Upper lobe of left lung (tissue), 4 donors: Measurements from ENCODE around the gene AMACR.

ENCODE experiments used
- EP300 ChIP-seq, 4 donors: sonication (generic); formaldehyde crosslinking; IDR thresholded peaks; one replicate each; pipeline ENCODE4 v1.5.1; 2017; ENCODE audit warnings: antibody characterized with exemption in 4 of 4, control low read depth in 2 of 4
- POLR2A ChIP-seq, 4 donors: fragments of 450-650 bp; IDR thresholded peaks; one replicate each; pipeline ENCODE4 v1.5.1; 2016 to 2017; ENCODE audit warnings: antibody characterized with exemption in 4 of 4, mild to moderate bottlenecking in 2 of 4
- POLR2AphosphoS5 ChIP-seq, 2 donors: sonication (generic); formaldehyde crosslinking; IDR thresholded peaks; one replicate each; pipeline ENCODE4 v1.5.1; 2017; ENCODE audit warnings: antibody characterized with exemption in 2 of 2
- TF ChIP-seq, protein P1 (sequence below), 6 experiments: fragments of 450-650 bp in 4 of 6; fragments of 200-600 bp in 2 of 6; sonication (generic) in 2 of 6; IDR thresholded peaks; one replicate each; pipeline ENCODE4 v1.5.1; 2016 to 2019; ENCODE audit warnings: antibody characterized with exemption in 6 of 6

DNA sequence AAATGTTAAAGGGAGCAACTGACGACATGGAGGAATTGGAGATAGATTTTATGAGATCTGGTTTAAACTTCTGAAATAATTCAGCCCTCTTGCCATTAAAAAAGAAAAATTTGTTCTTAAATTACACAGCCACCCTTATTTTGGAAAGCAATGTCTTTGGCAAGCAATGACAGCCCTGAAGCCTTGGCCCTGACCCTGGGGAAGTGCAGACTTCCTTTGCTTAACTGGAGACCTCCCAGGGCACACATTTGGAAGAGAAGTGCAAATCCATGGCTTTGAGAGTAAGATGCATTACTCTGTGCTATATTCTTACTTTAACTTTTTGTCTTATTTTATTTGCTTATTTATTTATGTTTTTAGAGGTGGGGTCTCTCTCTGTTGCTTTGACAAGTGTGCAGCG, 49.7 kb downstream of the AMACR start:
- TF ChIP-seq, protein P1, sequence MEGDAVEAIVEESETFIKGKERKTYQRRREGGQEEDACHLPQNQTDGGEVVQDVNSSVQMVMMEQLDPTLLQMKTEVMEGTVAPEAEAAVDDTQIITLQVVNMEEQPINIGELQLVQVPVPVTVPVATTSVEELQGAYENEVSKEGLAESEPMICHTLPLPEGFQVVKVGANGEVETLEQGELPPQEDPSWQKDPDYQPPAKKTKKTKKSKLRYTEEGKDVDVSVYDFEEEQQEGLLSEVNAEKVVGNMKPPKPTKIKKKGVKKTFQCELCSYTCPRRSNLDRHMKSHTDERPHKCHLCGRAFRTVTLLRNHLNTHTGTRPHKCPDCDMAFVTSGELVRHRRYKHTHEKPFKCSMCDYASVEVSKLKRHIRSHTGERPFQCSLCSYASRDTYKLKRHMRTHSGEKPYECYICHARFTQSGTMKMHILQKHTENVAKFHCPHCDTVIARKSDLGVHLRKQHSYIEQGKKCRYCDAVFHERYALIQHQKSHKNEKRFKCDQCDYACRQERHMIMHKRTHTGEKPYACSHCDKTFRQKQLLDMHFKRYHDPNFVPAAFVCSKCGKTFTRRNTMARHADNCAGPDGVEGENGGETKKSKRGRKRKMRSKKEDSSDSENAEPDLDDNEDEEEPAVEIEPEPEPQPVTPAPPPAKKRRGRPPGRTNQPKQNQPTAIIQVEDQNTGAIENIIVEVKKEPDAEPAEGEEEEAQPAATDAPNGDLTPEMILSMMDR (IDR thresholded peaks at IDR 0.05) = no peak
- no peak for TF ChIP-seq POLR2A (IDR thresholded peaks at IDR 0.05)
- TF ChIP-seq EP300 (IDR thresholded peaks at IDR 0.05) = no peak
- TF ChIP-seq POLR2AphosphoS5 (IDR thresholded peaks at IDR 0.05) = no peak
